Keratinocyte (primary cell): ENCODE results near the gene SLC19A1. TPM values are rescaled to one million over a fixed set of nuclear protein-coding genes. Genes with fewer than 3 reads are reported as not detected.

Experiments used
- DNase-seq: peaks from one replicate; pipeline ENCODE4 v3.0.0-alpha.2; 2011; ENCODE audit warnings: low read depth, missing footprints, low spot score
- FAIRE-seq: peaks from 2 replicates; lab custom pipeline; 2011; peaks lifted over from hg19 to GRCh38; lab: Jason Lieb, UNC
- H2AFZ ChIP-seq: 2 replicates; pipeline ENCODE4 v1.6.0; 2012; ENCODE audit warnings: low read length, control low read depth, inconsistent platforms; ENCODE audit not compliant: control insufficient read depth
- H3K27ac ChIP-seq: 2 replicates; pipeline ENCODE4 v1.5.1; 2011; ENCODE audit warnings: low read length; ENCODE audit not compliant: control insufficient read depth, insufficient read depth
- H3K27me3 ChIP-seq: 3 replicates; pipeline ENCODE4 v1.6.0; 2011; ENCODE audit warnings: low read length; ENCODE audit not compliant: control insufficient read depth, insufficient read depth; ENCODE audit errors: extremely low read depth
- H3K36me3 ChIP-seq, 2 experiments: 2 replicates in 1 of 2; 3 replicates in 1 of 2; pipeline ENCODE4 v1.5.1; 2011; ENCODE audit warnings: low read length in 2 of 2, mild to moderate bottlenecking in 1 of 2; ENCODE audit not compliant: control insufficient read depth in 2 of 2, insufficient read depth in 2 of 2; ENCODE audit errors: extremely low read depth in 1 of 2
- H3K4me1 ChIP-seq: 3 replicates; pipeline ENCODE4 v1.5.1; 2011; ENCODE audit warnings: low read length; ENCODE audit not compliant: control insufficient read depth, insufficient read depth; ENCODE audit errors: extremely low read depth
- H3K4me2 ChIP-seq: 3 replicates; pipeline ENCODE4 v1.6.0; 2011; ENCODE audit warnings: low read depth, low read length; ENCODE audit not compliant: control insufficient read depth, insufficient read depth; ENCODE audit errors: extremely low read depth
- H3K4me3 ChIP-seq, 3 experiments: fragments of 200-600 bp in 1 of 3; sonication (generic) in 1 of 3; 2 replicates in 2 of 3; 3 replicates in 1 of 3; pipeline ENCODE4 v1.5.1; 2011 to 2016; ENCODE audit warnings: low read length in 3 of 3, mild to moderate bottlenecking in 3 of 3, control low read depth in 2 of 3, inconsistent platforms in 1 of 3, low read depth in 1 of 3, mixed read lengths in 1 of 3, mixed run types in 1 of 3, moderate library complexity in 1 of 3; ENCODE audit not compliant: control insufficient read depth in 2 of 3, insufficient read depth in 2 of 3; ENCODE audit errors: extremely low read depth in 1 of 3
- H3K79me2 ChIP-seq: 2 replicates; pipeline ENCODE4 v1.6.0; 2012; ENCODE audit warnings: low read length; ENCODE audit not compliant: control insufficient read depth, insufficient read depth
- H3K9ac ChIP-seq: 3 replicates; pipeline ENCODE4 v1.6.0; 2011; ENCODE audit warnings: low read length; ENCODE audit not compliant: control insufficient read depth, insufficient read depth; ENCODE audit errors: extremely low read depth
- H3K9me1 ChIP-seq: 3 replicates; pipeline ENCODE4 v1.6.0; 2011; ENCODE audit warnings: low read length; ENCODE audit not compliant: control insufficient read depth, insufficient read depth; ENCODE audit errors: extremely low read depth
- H3K9me3 ChIP-seq: 2 replicates; pipeline ENCODE4 v1.5.1; 2012; ENCODE audit warnings: low read depth, low read length; ENCODE audit not compliant: control insufficient read depth
- H4K20me1 ChIP-seq: 3 replicates; pipeline ENCODE4 v1.6.0; 2011; ENCODE audit warnings: low read length; ENCODE audit not compliant: control insufficient read depth, insufficient read depth; ENCODE audit errors: extremely low read depth
- CTCF ChIP-seq, 3 experiments: IDR thresholded peaks in 1 of 3; conservative IDR thresholded peaks in 1 of 3; optimal IDR thresholded peaks in 1 of 3; 2 replicates in 2 of 3; 3 replicates in 1 of 3; pipeline versions ENCODE3 to v1.5.1; 2011; ENCODE audit warnings: low read length in 3 of 3, mild to moderate bottlenecking in 3 of 3, moderate library complexity in 2 of 3, control low read depth in 1 of 3, inconsistent platforms in 1 of 3; ENCODE audit not compliant: insufficient read depth in 2 of 3; ENCODE audit errors: extremely low read depth in 1 of 3
- EZH2 ChIP-seq: IDR thresholded peaks from one replicate; pipeline ENCODE4 v1.6.1; 2012; ENCODE audit warnings: inconsistent platforms, mild to moderate bottlenecking, low read length, moderate library complexity
- dilution Hi-C: fragments of 300-500 bp; cut with MboI; formaldehyde crosslinking; loops from one replicate; pipeline ENCODE4 v1.7.0; 2020; ENCODE audit warnings: low sequenced_read_pairs; ENCODE audit not compliant: extremely low pct_ligation_motif_present
- polyA plus RNA-seq, 5 experiments: library from polyadenylated mRNA; depleted of rRNA in 3 of 5; stranded (reverse) in 3 of 5; stranded (forward) in 1 of 5; unstranded in 1 of 5; fragments of >200 nt; gene quantifications; 1 replicate in 1 of 5; 2 replicates in 3 of 5; 3 replicates in 1 of 5; pipeline versions ENCODE4 v1.2.1 to v1.2.3, GENCODE V29; 2011 to 2012; ENCODE audit warnings: missing spikeins in 2 of 5, low read depth in 1 of 5, low replicate concordance in 1 of 5

Gene SLC19A1
- polyA plus RNA-seq, 1 donor (not counting 4 experiments of a cell fraction or from before 2014, with no cell fraction given): 3.8 TPM

GRCh38 chr21:45523411-45524101 is 18.7 kb downstream of the SLC19A1 start:
- Histone ChIP-seq H3K27ac (no peak overlapping the region), H3K36me3 (peaks cover 3 to 4% of the 10 kb centered on the region in 2 experiments), H2AFZ (no peak overlapping the region), H3K9me1 (no peaks in the 10 kb centered on the region), H3K9me3 (no peaks in the 10 kb centered on the region), H3K4me3 (no peak overlapping the region), H3K9ac (no peak overlapping the region), H3K27me3 (no peaks in the 10 kb centered on the region), H3K79me2 (no peaks in the 10 kb centered on the region), H3K4me2 (no peak overlapping the region), H3K4me1 (peaks cover 11% of the 10 kb centered on the region), H4K20me1 (no peaks in the 10 kb centered on the region)
- FAIRE-seq (no peak), DNase-seq (no peak)
- no peak for TF ChIP-seq EZH2
- no peak for TF ChIP-seq CTCF (optimal IDR thresholded peaks at IDR 0.05 in 1 of 3, IDR thresholded peaks at IDR 0.05 in 1 of 3, conservative IDR thresholded peaks at IDR 0.05 in 1 of 3; ENCODE audit: extremely low read depth in 1 of 3, insufficient read depth in 2 of 3, low read length in 3 of 3)
- dilution Hi-C loops: no loop called here

GRCh38 chr21:45522986-45523385 is 19.3 kb downstream of the SLC19A1 start:
- Histone ChIP-seq H3K9ac (no peak overlapping the region), H4K20me1 (no peaks in the 10 kb centered on the region)
- dilution Hi-C loops: no loop called here

More at GRCh38 chr21:45522986-45523385, 19.3 kb downstream of the SLC19A1 start:
- no peaks in the 10 kb centered on the region for H3K9me3 ChIP-seq
- peaks cover 10% of the 10 kb centered on the region for H3K4me1 ChIP-seq
- H2AFZ ChIP-seq: no peak overlapping the region
- FAIRE-seq: no peak
- peaks cover 2 to 3% of the 10 kb centered on the region in 2 experiments for H3K36me3 ChIP-seq
- no peak for DNase-seq
- no peak overlapping the region for H3K4me2 ChIP-seq
- H3K27me3 ChIP-seq: no peaks in the 10 kb centered on the region
- no peak overlapping the region for H3K4me3 ChIP-seq
- TF ChIP-seq EZH2 (no peak), CTCF (optimal IDR thresholded peaks at IDR 0.05 in 1 of 3, IDR thresholded peaks at IDR 0.05 in 1 of 3, conservative IDR thresholded peaks at IDR 0.05 in 1 of 3; ENCODE audit: extremely low read depth in 1 of 3, insufficient read depth in 2 of 3, low read length in 3 of 3) (no peak)
- H3K9me1 ChIP-seq: no peaks in the 10 kb centered on the region
- H3K27ac ChIP-seq: no peak overlapping the region
- no peaks in the 10 kb centered on the region for H3K79me2 ChIP-seq
